CD4-positive, alpha-beta T cell treated with Interleukin-15 for 1 hour (primary cell): Measurements from ENCODE around the gene DDB1.

Experiments used
- DNase-seq: peaks from one replicate; pipeline ENCODE4 v3.0.0-alpha.2; 2020

Gene DDB1

DNA sequence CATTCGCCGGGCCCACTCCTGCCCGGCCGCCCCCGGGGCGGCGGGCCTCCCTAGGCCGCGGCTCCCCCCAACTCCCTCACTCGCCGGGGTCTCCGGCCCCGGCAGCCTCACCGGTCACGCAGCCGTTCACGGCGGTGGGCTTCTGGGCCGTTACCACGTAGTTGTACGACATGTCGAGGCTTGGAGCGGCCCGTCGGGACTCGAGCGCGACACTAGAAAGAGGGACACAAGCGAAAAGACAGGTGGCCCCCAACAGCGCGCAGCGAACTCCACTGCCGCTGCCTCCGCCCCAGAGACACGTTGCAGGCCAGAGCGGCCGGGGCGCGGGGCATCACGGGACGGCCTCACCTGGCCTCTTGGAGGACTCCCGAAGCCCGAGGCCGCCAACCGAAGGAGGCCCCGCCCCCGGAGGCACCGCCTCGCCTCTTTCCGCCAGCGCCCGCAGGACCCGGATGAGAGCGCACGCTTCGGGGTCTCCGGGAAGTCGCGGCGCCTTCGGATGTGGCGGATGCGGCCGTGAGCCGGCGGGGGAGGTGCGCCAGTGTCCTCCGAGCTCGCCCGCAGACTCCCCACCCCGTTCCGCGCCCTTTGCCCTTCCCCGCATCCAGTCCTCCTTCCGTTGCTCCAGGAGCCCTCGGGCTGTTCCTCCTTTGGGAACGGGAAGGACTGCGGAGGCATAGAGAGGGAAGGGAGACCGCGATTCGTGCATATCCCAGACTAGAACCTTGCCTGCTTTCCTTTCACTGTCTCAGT is at the start of gene DDB1, which contains the start of gene TKFC:
TSS of gene DDB1 (minus strand) at position 309 of the 753 bp plus-strand sequence. CDS start at position 172, 137 bp downstream.
TSS of gene TKFC (plus strand) at position 432 of the 753 bp plus-strand sequence. CDS start 1,501 bp downstream, outside the sequence.
- peak; percentile 96 for DNase-seq

DNA sequence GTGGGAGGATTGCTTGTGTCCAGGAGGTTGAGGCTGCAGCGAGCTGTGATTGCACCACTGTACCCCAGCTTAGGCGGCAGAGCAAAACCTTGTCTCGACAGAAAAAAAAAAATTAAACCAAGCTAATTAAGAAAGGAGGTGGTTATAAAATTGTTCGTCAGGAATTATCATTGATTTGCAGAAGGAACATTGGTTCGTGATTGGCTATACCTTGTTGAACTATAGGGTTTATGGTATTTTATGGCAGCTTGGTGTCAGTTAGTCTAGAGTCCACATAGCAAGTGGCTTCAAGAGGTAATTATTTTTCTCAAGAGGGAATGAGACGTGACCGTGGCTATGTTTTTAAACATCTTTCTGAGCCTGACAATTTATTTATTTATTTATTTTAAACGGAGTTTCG is 48.0 kb upstream of the DDB1 start:
- DNase-seq: no peak

DNA sequence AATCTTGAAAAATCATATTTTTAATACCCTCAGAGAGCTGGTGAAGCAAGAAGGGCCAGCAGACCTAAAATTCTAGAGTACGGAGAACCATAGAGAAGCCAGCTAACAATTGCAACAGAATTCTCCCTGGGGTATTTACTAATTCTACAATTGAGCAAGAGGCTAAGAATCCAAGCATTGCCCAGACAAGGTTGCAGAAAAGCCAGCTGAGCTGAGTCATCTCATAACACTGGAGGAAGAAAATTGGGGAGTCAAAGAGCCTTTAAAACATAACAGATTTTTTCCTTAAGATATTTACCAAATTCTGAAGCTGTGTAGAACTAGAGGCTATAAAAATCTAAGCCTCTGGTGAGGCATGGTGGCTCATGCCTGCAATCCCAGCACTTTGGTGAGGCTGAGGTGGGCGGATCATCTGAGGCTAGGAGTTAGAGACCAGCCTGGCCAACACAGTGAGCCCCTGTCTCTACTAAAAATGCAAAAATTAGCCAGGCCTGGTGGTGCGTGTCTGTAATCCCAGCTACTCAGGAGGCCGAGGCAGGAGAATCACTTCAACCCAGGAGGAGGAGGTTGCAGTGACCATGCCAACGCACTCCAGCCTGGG is 45.9 kb upstream of the DDB1 start:
- DNase-seq: no peak

DNA sequence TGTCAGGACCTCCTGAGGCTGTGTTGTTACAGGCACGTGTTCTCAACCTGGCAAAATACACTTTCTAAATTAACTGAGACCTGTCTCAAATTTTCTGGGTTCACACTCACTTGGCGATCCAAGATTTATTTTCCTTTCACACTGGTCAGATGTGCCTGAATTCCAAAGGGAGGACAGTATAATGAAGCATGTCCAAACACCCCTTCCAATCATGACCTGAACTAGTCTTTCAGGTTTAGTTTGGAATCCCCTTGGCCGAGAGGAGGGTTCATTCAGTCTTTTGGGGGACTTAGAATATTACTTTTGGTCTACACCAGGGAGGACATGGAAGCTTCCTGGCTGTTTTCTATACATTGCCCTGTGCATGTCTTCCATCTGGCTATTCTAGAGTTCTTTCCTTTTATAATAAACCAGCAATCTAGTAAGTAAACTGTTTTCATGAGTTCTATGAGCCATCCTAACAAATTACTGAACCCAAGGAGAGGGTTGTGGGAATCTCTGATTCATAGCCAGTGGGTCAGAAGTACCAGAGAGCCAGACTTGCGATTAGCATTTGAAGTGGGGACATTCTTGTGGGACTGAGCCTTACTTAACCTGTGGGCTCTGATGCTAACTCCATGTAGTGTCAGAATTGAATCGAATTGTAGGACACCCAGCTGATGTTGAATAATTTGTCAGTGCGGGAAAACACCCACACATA is 44.7 kb upstream of the DDB1 start:
- DNase-seq: no peak

DNA sequence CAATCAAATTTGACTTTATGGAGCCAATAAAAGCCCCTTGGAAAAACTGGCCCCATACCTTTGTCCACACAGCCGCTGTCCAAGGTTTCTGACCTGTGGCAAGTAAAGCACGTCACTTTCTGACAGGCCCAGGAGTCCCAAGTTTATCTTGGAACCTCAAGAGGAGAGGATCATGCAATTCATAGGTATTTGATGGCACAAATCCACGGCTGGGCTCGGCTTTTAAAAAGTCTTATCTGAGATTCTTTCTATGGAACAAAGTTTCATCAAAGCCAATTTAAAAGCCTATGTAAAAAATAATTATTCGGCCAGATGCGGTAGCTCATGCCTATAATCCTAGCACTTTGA is 42.8 kb upstream of the DDB1 start:
- no peak for DNase-seq

DNA sequence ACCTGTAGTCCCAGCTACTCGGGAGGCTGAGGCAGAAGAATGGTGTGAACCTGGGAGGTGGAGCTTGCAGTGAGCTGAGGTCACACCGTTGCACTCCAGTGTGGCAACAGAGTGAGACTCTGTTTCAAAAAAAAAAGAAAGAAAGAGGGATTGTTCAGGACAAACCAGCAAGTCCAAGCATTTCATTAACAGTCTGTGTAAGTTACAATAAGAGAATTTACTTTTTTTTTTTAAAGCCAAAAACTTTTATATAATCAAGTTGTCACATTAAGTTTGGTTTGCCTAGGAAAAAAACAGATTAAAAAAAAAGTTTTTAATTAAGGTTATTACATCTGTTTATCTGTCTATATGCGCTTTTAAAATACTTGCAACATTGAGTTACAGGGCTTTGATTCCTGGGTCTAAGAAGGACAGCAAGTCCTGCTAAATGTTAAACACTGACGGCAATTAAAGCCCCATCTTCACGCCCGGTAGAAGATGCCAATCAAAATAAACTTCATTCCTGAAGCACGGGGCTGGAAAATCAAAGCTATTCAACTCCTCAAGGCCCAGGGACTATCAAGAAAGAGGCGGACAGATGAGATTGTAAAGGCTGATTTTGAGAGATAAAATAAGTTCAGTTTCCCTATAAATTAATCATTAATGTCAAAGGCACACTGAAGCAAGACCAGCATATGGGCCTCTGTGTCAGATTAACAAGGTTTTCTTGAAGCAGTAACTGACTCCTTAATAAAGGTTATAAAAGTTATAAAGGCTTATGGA is 39.9 kb upstream of the DDB1 start:
- DNase-seq: no peak

DNA sequence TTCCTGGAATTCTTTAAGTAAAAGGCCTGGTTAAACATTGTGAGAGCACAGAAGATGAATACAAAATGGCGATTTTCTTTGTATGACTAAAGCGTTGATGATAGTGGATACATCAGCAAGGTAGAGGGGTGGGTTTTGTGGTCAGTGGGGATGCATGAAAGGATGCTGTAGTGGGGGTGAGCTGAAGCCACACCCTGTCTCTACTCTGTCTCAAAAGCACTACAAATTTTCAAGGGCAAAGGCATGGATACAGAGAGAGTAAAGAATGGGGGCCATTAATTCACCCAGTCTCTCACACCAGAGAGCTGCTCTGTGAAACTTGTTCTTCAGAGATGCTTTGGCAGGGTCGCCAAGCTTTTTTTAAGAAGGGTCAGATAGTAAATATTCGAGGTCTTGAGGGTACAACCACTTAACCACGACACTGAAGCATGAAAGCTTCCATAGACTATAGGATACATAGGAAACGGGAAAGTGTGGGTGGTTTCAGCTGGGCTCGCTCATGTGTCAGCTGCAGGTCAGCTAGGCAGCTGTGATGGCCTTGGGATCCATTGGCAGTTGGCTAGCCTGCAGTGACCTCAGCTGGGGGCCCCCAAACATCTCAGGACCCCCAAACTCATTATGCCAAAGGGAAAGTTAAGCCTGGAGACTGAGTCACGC is 37.6 kb upstream of the DDB1 start:
- DNase-seq: no peak

DNA sequence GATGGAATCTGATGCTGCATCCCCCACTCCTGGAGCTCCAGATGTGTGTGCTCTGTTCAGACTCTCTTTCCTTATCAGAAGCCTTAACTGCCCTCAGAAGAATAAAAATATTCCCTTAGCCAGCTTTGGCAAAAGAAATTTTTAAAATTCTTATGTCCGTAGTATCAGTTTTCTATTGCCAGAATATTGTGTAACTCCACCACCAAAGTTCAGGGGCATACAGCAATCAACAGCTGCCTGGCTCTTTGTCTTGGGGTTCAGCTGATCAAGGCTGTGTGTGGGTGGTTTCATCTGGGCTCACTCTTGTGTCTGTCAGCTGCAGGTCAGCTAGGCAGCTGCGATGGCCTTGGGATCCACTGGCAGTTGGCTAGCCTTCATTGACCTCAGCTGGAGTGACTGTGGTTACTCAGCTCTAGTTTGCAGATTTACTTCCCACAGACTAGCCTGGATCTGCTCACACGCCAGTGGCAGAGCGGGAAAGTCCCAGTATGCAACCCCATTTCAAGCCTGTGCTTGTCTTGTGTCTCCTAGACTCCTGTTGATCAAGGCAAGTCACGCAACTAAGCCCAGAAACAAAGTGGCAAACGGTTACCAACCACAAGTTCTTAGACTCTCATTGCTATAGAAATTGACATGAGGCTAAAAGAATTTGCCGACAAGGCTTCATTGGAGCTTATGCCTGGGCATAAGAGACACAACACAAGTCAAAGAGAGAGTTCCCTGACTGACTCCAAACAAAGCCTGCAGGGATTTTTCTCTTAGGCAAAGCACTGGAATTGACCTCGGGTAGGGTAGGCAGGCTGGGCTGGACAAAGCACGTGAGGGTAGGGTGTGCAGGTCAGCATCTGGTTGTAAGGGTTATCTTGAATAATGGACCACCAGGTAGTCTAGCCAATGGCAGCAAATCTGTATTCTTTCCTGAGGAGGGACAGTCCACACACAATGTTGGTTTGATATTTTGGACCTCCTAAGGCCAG is 36.8 kb upstream of the DDB1 start:
- no peak for DNase-seq

DNA sequence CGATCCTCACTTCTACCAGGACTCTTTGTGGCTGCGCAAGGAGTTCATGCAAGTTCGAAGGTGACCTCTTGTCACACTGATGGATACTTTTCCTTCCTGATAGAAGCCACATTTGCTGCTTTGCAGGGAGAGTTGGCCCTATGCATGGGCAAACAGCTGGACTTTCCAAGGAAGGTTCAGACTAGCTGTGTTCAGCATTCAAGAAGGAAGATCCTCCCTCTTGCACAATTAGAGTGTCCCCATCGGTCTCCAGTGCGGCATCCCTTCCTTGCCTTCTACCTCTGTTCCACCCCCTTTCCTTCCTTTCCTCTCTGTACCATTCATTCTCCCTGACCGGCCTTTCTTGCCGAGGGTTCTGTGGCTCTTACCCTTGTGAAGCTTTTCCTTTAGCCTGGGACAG is 35.7 kb upstream of the DDB1 start:
- no peak for DNase-seq

DNA sequence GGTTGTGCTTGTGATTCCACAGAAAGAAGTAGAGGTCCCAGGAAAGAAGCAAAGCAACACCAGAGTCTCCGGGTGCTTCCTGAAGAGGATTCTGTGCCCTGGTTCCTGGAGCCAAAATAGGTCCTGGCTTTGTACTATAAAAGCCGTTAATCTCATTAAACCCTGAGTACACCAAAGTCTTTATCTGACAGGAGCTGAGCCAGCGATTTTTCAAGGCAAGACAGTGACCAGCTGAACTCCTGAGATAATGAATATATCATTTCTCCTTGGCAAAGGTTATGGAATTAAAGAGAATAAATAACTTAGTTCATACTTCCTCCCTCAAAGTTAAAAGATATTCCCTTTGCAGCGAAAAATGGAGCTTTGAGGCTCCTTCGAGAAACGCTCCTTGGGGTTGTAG is 34.5 kb upstream of the DDB1 start:
- no peak for DNase-seq

DNA sequence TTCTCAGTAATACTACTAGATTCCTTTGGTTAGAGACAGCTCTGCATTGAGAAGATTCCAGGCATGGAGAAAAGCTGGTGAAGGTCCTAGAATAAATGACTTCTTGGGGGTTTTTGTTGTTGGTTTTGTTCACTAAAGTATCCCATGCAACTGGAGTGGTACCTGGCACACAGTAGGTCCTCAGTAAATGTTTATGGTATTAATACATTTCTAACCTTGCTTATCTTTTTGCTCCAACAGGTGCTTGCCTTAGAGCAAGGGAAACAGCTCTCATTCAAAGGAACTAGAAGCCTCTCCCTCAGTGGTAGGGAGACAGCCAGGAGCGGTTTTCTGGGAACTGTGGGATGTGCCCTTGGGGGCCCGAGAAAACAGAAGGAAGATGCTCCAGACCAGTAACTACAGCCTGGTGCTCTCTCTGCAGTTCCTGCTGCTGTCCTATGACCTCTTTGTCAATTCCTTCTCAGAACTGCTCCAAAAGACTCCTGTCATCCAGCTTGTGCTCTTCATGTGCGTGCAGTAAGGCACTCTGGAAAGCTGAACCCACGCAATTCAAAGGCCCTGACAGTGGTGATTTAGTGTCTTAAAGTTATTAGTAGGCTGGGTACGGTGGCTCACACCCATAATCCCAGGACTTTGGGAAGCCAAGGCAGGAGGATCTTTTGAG is 31.2 kb upstream of the DDB1 start:
- DNase-seq: no peak

DNA sequence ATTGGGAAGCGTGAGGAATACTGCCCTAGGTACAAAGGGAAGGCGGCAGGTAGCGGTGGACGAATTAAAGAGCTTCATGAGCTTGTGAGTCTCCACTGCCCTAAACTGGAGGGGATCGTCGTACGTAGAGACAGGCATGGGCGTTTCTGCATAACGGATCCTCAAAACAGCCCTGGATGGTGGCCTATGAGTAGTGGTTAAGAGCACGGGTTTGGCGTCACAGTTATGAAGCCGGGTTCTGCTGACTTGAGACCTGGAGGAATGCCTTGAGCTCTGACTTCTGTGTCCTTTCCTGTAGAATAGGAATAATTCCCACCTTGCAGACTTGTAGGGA is 29.6 kb upstream of the DDB1 start:
- peak; percentile 39 for DNase-seq

DNA sequence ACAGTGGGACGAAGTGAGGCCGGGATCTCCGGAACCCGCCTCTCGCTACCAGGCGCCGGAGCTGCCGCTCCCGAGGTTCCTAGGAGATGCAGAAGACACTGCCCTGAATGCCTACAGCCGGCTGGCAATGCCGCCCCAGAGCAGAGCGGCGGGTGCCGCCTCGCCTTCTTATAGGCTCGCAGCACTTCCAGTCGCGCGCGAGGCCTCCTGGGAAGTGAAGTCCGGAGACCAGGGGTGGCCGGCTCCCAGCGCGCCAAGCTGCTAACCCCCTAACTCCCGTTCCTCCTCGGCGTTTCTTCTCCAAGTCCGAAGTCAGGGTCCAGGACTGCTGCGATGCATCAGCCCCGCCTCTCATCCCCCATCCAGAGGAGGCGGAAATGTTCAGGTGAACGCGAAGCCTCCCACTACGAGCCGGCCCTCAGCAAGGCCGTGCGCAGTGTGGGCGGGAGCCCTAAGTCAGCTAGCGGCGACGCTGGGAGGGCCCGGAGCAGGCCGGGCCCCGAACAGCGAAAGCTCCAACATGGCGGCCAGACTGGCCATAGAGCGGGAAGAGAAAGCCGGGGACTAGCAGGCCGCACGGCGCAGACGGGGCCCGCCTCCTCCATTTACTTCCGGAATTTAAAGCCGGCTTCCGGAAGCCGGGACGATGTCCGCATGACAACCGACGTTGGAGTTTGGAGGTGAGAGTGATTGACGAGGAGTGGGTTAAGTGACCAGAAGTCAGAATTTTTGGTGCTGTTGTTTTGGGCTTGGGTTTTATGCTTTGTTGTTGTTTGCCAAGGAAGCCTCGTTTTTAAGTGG is 29.0 kb upstream of the DDB1 start, which contains the start of the genes CYB561A3 and TMEM138:
TSS of gene CYB561A3 (minus strand) at position 142 of the 801 bp plus-strand sequence. CDS start 5,169 bp downstream, outside the sequence.
TSS of gene TMEM138 (plus strand) at position 634 of the 801 bp plus-strand sequence. CDS start 2,017 bp downstream, outside the sequence.
- peak; percentile 90 for DNase-seq

DNA sequence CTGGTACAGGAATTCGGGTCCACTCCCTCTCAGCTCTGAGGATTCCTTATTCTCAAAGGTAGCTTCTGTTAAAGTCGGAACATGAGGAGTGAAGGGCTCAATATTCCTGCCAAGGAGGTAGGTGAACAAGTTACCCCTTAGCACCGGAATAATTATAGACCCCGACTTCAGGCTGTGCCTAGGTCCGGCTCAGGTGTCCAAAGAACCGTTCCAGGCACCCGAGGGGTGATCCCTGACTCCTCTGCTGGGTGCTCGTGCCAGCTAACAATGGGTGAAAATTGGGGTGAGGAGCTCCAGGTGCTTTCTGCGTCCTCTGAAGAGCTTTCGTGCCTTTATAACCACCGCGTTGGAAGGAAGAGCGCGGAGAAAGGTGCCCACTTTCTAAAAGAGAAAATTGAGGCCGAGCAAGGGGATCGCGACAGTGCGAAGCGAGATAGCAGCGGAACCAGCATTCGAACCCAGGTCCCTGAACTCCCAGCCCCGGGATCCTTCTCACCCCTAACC is 28.4 kb upstream of the DDB1 start:
- DNase-seq: no peak

DNA sequence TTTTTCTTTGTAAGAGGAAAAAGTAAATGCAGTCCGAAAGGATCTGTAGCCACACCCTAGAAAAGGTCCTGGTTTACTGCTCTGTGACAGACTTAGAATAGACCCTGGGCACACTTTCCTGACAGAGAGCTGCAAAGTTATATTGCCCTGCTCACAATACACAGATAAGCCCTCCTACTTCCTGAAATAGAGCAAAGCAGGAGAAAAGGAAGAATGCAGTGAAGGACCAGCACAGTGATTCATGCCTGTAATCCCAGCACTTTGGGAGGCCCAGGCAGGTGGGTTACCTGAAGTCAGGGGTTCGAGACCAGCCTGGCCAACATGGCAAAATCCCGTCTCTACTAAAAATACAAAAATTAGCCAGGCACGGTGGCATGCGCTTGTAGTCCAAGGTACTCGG is 26.6 kb upstream of the DDB1 start:
- no peak for DNase-seq

DNA sequence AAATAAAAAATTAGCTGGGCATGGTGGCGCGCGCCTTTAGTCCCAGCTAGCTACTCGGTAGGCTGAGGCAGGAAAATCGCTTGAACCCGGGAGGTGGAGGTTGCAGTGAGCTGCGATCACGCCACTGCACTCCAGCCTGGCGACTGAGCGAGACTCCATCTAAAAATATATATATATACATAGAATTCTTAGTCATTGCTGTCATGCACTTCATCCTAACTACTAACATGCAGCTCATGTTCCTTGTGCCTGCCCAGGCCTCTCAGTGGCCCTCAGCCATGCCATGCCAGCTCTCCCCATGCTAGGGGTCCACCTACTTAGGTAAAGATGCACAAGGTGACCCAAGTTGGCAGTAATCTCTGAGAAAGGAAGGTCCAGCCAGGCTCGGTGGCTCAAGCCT is 25.7 kb upstream of the DDB1 start:
- no peak for DNase-seq

DNA sequence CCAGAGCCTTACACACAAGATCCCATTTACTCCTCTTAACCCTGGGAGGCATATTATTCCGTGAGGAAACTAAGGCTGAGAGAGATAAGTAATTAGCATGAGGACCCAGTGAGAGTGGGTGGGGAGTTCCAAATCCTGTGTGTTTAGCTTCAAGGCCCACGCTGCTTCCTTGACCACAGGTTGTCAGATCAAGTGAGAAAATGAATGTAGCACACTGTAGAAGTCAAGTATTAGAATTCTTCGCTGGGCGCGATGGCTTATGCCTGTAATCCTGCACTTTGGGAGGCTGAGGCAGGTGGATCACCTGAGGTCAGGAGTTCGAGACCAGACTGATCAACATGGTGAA is 25.0 kb upstream of the DDB1 start:
- DNase-seq: no peak

DNA sequence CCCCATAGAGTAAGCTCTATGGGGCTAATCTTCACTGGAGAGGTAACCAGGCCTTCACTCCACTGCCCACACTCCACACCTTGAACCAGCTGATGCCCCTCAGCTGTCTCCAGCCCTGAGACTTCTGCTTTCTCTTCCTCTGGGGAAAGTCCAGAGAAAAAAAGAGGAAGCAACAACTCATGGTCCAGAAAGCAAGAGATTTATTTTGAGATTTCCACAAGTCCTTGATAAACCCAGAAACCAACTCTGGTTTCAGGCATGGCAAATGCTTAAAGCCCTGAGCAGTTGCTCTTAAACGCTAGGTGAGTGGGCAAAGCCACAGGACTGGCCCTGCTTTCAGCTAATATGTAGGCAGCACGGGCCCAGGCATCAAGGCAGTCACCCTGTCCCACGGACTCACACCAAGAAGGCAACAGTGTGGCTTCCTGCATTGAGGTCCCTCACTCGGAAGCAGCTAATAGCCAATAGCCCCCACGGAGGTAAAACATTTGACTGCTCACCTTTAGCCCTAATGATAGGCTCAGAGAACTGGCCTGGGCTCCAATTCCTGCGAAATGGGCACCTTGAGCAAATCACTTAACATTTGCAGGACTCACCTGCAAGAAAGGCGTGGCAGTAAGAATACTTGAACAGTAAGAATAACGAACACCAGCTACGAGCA is 24.5 kb upstream of the DDB1 start:
- peak; percentile 79 for DNase-seq

DNA sequence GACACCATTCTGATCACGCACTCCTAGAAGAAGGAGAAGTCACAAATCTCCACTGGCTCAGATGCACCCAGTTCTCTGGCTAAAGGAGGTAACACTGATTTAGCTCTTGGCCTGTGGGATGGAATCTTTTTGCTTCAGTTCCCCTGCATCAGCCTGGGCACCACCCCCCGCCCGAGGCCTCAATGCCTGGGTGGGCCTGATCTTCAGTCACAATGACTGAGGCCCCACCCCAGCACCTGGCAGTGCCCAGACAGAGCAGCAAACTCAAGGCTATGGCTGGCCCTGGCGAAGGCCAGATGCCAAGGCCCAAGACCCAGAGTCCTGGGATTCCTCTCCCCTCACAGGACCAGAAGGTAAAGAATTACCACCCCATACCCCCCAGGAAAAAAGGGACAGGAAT is 23.8 kb upstream of the DDB1 start:
- peak; percentile 39 for DNase-seq
